GM12874 (cell line): ENCODE data around the gene CACFD1.

ENCODE experiments used
- TF ChIP-seq, protein P1 (sequence below): IDR thresholded peaks from 2 replicates; pipeline ENCODE4 v1.5.1; 2011; ENCODE audit warnings: low read depth, mild to moderate bottlenecking, control low read depth, low read length, moderate library complexity; ENCODE audit not compliant: insufficient read depth

The CACFD1 gene

GRCh38 chr9:133477992-133478850, 18.4 kb downstream of the CACFD1 start:
- TF ChIP-seq, protein P1, sequence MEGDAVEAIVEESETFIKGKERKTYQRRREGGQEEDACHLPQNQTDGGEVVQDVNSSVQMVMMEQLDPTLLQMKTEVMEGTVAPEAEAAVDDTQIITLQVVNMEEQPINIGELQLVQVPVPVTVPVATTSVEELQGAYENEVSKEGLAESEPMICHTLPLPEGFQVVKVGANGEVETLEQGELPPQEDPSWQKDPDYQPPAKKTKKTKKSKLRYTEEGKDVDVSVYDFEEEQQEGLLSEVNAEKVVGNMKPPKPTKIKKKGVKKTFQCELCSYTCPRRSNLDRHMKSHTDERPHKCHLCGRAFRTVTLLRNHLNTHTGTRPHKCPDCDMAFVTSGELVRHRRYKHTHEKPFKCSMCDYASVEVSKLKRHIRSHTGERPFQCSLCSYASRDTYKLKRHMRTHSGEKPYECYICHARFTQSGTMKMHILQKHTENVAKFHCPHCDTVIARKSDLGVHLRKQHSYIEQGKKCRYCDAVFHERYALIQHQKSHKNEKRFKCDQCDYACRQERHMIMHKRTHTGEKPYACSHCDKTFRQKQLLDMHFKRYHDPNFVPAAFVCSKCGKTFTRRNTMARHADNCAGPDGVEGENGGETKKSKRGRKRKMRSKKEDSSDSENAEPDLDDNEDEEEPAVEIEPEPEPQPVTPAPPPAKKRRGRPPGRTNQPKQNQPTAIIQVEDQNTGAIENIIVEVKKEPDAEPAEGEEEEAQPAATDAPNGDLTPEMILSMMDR: no peak

DNA sequence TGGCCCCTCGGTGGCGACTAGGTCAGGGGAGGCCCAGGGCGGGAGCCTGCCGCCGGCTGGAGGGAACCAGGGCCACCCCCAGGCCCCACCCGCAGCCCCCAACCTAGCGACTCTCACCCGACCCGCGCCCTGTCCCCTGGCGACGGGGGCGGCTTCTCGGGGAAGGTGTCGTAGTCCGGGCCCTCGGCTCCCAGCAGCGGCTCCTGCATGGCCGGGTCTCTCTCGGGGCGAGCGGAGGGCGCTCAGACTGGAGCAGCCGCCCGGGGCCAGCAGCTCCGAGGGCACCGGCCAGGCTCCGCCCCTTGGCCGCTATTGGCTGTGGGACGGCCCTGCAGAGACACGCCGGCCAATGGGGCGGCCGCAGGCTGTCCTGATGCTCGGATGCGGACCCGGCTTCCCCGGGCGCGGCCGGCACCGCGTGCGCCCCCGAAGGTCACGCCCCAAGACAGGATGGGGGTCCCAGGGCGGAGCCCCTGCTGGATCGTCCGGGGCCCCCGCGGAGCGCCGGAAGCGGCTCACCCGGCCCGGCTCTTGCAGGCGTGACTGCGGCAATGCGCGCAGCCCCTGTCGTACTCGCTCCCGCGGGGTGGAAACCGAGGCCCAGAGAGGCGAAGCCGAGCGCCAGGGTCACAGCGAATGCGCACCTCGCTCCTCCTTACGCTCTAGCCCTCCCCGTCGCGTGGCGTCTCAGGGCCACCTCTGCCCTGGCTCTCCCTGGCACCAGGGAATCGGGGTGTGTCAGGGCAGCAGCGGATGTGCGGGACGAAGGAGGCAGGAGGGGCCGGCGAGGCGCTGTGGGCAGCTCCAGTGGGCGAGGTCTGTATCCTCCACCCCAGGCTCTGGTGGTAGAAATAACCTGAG, 19.3 kb downstream of the CACFD1 start, which contains the start of gene SLC2A6:
SLC2A6 (minus strand) TSS at position 249 of the 861 bp plus-strand sequence; CDS start at position 209, 40 bp downstream.
- TF ChIP-seq, protein P1: no peak

DNA sequence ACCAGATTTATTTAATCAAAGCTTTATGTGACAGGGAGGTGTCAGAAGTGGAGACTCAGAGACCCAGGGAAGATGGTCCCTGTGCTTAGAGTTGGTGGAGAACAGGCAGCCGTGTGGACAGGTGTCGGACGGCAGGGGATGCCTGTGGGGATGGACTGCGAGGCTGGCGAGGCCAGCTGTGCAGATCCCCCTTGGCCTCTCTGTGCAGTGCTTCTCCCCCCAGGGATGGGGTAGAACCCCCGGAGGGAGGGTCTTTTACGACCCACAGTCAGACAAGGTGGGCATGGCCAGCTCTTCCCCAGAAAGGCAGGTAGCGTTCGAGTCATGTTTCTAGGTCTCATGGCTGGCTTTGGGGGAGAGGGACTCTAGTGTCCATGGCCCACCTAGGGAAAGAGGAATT, 23.8 kb downstream of the CACFD1 start:
- TF ChIP-seq, protein P1: no peak

DNA sequence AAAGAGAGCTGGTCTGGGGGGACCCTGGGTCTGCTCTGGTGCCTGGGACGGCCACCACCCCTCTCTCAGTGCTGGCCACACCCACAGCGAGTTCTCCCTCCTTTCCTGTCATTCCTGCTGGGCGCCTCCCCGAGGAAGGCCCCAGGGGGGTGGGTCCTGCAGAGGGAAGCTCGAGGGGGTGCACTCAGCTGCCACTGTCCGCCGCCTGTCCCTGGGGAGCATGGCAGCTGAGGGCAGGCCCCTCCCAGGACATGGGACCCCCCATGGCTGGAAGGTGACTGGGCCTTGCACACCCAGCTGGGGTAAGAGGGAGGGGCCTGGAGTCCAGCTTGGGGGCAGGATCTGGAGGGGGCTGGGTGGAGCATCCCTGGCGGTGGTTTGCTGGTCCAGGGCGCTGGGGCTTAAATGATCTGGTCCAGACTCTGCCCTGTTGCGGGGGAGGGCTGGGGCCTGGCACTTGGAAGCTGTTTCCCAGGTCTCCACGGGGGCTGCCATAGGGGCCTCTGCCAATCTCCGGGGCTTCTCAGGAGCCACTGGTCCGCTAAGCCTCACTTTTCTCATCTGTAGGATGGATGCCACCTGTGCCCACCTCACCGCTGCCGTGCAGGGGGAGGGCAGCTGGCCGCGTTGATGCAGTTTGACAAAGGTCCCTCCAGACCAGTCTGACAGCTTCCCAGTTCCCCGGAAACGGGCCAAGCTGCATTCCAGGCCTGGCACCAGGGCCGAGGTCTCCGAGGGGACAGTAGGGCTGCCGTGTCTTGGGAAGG, 25.1 kb downstream of the CACFD1 start:
- TF ChIP-seq, protein P1: no peak

- TF ChIP-seq, protein P1: no peak; the same call in 1 of the 2 replicates
Observed at GRCh38 chr9:133485531-133486260, 25.9 kb downstream of the CACFD1 start.

- TF ChIP-seq, protein P1: no peak
Observed at GRCh38 chr9:133487331-133487725, 27.6 kb downstream of the CACFD1 start.
